HCT116 (cell line): ENCODE data around the gene OR10A4. TPM values are rescaled to one million over a fixed set of nuclear protein-coding genes. Genes with fewer than 3 reads are reported as not detected.

Experiments
- ATAC-seq: fragments of 200-7000 bp; cut with Tn5 transposase; 2 replicates; pipeline ENCODE4 v1.9.1; 2020; ENCODE audit warnings: mild to moderate bottlenecking, moderate library complexity
- BruUV-seq: library from RNA; stranded (reverse); fragments of 400-500 nt; replicated peaks from 2 replicates; lab custom pipeline; 2021; lab: Mats Ljungman, UMichigan
- CTCF ChIA-PET: fragments of 300-600 bp; sonication (Branson Sonifier 250); formaldehyde crosslinking; loops from one replicate; lab custom pipeline; 2021; ENCODE audit warnings: antibody characterized with exemption; lab: Charles Lee
- POLR2A ChIA-PET: fragments of 300-600, 350-600 bp; sonication (Branson Sonifier 250); formaldehyde crosslinking; loops from one replicate; lab custom pipeline; 2021; ENCODE audit warnings: antibody characterized with exemption; lab: Charles Lee
- RAD21 ChIA-PET, 2 experiments: fragments of 300-600 bp; sonication (Branson Sonifier 250); formaldehyde crosslinking; loops; one replicate each; lab custom pipeline; 2023; ENCODE audit warnings: low total read pairs in 2 of 2; ENCODE audit not compliant: uncharacterized antibody in 2 of 2, unreplicated experiment in 2 of 2, low non-redundant PET in 1 of 2; lab: Charles Lee
- DNase-seq: peaks from one replicate; pipeline ENCODE4 v3.0.0-alpha.2; 2010; ENCODE audit warnings: low read depth, low spot score
- H2AFZ ChIP-seq: fragments of 200-600 bp; shearing (Covaris generic), sonication (generic); 2 replicates; pipeline ENCODE4 v1.6.1; 2017; ENCODE audit warnings: low read depth, mixed run types, mixed read lengths, antibody characterized with exemption, low read length; ENCODE audit not compliant: poor library complexity, severe bottlenecking
- H3K27ac ChIP-seq: 2 replicates; pipeline ENCODE4 v1.5.1; 2012; ENCODE audit warnings: low read depth, low read length
- H3K27me3 ChIP-seq: fragments of 200-600 bp; sonication (generic); 2 replicates; pipeline ENCODE4 v1.6.1; 2016; ENCODE audit warnings: mixed run types, low read length, mixed read lengths; ENCODE audit not compliant: insufficient read depth
- H3K36me3 ChIP-seq, 2 experiments: fragments of 200-500 bp in 1 of 2; fragments of 200-600 bp in 1 of 2; sonication (Bioruptor generic) in 1 of 2; sonication (generic) in 1 of 2; 2 replicates each; pipeline versions ENCODE4 v1.5.1 to v1.6.1; 2014 to 2016; ENCODE audit warnings: low read length in 2 of 2, inconsistent platforms in 1 of 2, mixed read lengths in 1 of 2, mixed run types in 1 of 2; ENCODE audit not compliant: insufficient read depth in 2 of 2, control insufficient read depth in 1 of 2
- H3K4me1 ChIP-seq, 2 experiments: fragments of 200-600 bp in 1 of 2; sonication (generic) in 1 of 2; 2 replicates each; pipeline versions ENCODE4 v1.5.1 to v1.6.1; 2012 to 2017; ENCODE audit warnings: low read length in 2 of 2, inconsistent platforms in 1 of 2, mild to moderate bottlenecking in 1 of 2, mixed read lengths in 1 of 2, mixed run types in 1 of 2, moderate library complexity in 1 of 2; ENCODE audit not compliant: insufficient read depth in 2 of 2, control insufficient read depth in 1 of 2
- H3K4me2 ChIP-seq: fragments of 200-600 bp; sonication (generic); 2 replicates; pipeline ENCODE4 v1.6.1; 2017; ENCODE audit warnings: mixed run types, low read length, mixed read lengths
- H3K4me3 ChIP-seq, 2 experiments: fragments of 200-600 bp in 1 of 2; sonication (generic) in 1 of 2; replicated peaks in 1 of 2; 2 replicates each; pipeline ENCODE4 v1.5.1; 2011 to 2016; ENCODE audit warnings: low read length in 2 of 2, control low read depth in 1 of 2, low read depth in 1 of 2, mild to moderate bottlenecking in 1 of 2, mixed read lengths in 1 of 2, mixed run types in 1 of 2
- H3K79me2 ChIP-seq: fragments of 200-600 bp; sonication (generic); 2 replicates; pipeline ENCODE4 v1.6.1; 2017; ENCODE audit warnings: mild to moderate bottlenecking, mixed run types, low read length, moderate library complexity, mixed read lengths; ENCODE audit not compliant: insufficient read depth
- H3K9ac ChIP-seq: fragments of 200-600 bp; sonication (generic); 2 replicates; pipeline ENCODE4 v1.6.1; 2016; ENCODE audit warnings: low read length, mixed read lengths
- H3K9me2 ChIP-seq: fragments of 200-600 bp; sonication (generic), shearing (Covaris generic); 2 replicates; pipeline ENCODE4 v1.6.1; 2017; ENCODE audit warnings: mixed run types, mild to moderate bottlenecking, moderate library complexity; ENCODE audit not compliant: insufficient read depth
- H3K9me3 ChIP-seq, 2 experiments: fragments of 200-500 bp in 1 of 2; fragments of 200-600 bp in 1 of 2; sonication (Bioruptor generic) in 1 of 2; sonication (generic) in 1 of 2; 2 replicates each; pipeline ENCODE4 v1.6.1; 2014 to 2017; ENCODE audit warnings: low read length in 2 of 2, mixed read lengths in 2 of 2, inconsistent platforms in 1 of 2, low read depth in 1 of 2, mild to moderate bottlenecking in 1 of 2, mixed run types in 1 of 2, moderate library complexity in 1 of 2; ENCODE audit not compliant: control insufficient read depth in 1 of 2, insufficient read depth in 1 of 2
- H4K20me1 ChIP-seq: fragments of 200-600 bp; sonication (generic), shearing (Covaris generic); 2 replicates; pipeline ENCODE4 v1.6.1; 2017; ENCODE audit warnings: mixed run types, mild to moderate bottlenecking, moderate library complexity; ENCODE audit not compliant: insufficient read depth
- CBX3 ChIP-seq: IDR thresholded peaks from 2 replicates; pipeline ENCODE4 v1.6.1; 2012; ENCODE audit warnings: low read depth
- CEBPB ChIP-seq: IDR thresholded peaks from 2 replicates; pipeline ENCODE4 v1.6.1; 2012; ENCODE audit warnings: low read depth
- EGR1 ChIP-seq: IDR thresholded peaks from 2 replicates; pipeline ENCODE4 v1.6.1; 2012; ENCODE audit warnings: low read depth
- EZH2phosphoT487 ChIP-seq: fragments of 200-600 bp; IDR thresholded peaks from 2 replicates; pipeline ENCODE4 v1.6.1; 2018; ENCODE audit warnings: antibody characterized with exemption, borderline replicate concordance
- POLR2AphosphoS5 ChIP-seq: IDR thresholded peaks from 2 replicates; pipeline ENCODE4 v1.6.1; 2011; ENCODE audit warnings: mild to moderate bottlenecking, low read depth, low read length, moderate library complexity
- RAD21 ChIP-seq: IDR thresholded peaks from 2 replicates; pipeline ENCODE4 v1.6.1; 2012; ENCODE audit warnings: low read depth, mild to moderate bottlenecking
- SP1 ChIP-seq: IDR thresholded peaks from 2 replicates; pipeline ENCODE4 v1.6.1; 2012; ENCODE audit warnings: low read depth
- YY1 ChIP-seq: IDR thresholded peaks from 2 replicates; pipeline ENCODE4 v1.6.1; 2011; ENCODE audit warnings: low read length, low read depth, moderate library complexity, mild to moderate bottlenecking; ENCODE audit not compliant: insufficient replicate concordance; ENCODE audit errors: extremely low read depth
- ZFX ChIP-seq: fragments of 450-650 bp; IDR thresholded peaks from 2 replicates; pipeline ENCODE4 v1.6.1; 2017
- intact Hi-C: fragments of 100-400 bp; cut with micrococcal nuclease; formaldehyde crosslinking; loops from 2 replicates; pipeline ENCODE4 v1.10.0; 2022
- total RNA-seq: library from RNA; stranded (reverse); gene quantifications from one replicate; pipeline ENCODE4 v1.2.1, GENCODE V29; 2021; ENCODE audit not compliant: unreplicated experiment
- TF ChIP-seq, protein P1 (sequence below): IDR thresholded peaks from 2 replicates; pipeline ENCODE4 v1.6.1; 2012
- TF ChIP-seq, protein P2 (sequence below): IDR thresholded peaks from 2 replicates; pipeline ENCODE4 v1.6.1; 2012

Gene OR10A4
- total RNA-seq, 1 experiment from 2014 or later = not detected

DNA sequence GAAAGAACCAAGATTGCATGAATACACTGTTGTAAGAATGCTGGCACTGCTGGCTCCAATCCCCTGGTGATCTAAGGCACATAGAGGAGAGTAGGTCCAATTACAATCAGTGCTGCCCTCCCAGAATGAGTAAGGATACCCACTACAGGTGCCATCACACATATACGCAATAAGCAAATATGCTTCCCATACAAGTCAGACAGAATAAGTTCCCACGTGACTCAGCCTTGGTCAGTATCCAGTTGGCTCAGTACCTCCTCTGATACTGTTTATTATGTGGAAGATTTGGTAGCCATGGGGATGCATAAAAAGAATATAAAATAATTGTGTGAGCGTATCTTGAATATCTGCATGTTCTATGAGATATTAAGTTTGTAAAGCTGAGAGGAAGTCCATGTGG, 35.5 kb downstream of the OR10A4 start (continued):
- TF ChIP-seq EZH2phosphoT487 (no peak), SP1 (no peak)
- TF ChIP-seq, protein P1, sequence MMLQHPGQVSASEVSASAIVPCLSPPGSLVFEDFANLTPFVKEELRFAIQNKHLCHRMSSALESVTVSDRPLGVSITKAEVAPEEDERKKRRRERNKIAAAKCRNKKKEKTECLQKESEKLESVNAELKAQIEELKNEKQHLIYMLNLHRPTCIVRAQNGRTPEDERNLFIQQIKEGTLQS = no peak
- TF ChIP-seq, protein P2, sequence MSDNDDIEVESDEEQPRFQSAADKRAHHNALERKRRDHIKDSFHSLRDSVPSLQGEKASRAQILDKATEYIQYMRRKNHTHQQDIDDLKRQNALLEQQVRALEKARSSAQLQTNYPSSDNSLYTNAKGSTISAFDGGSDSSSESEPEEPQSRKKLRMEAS = no peak

DNA sequence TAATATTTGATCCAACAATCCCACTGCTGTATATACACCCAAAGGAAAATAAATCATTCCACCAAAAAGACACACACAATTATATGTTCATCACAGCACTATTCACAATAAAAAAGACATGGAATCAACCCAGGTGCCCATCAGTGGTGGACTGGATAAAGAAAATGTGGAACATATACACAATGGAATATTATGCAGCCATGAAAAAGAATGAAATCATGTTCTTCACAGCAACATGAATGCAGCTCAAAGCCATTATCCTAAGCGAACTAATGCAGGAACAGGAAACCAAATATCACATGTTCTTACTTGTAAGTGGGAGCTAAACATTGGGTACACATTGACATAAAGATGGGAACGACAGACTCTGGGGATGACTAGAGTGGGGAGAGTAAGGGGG, 43.3 kb downstream of the OR10A4 start:
- no peaks in the 10 kb centered on the region for H3K36me3 ChIP-seq
- DNase-seq = no peak
- intact Hi-C loops = no loop called here
- ChIA-PET POLR2A (no interaction called here), RAD21 (no interaction called here), CTCF (interaction anchor here (0.7 kb wide), 1 partner anchor 10 kb away, joined by 3 read pairs; no protein-coding TSS in a partner anchor)
- no peaks in the 10 kb centered on the region; the same call in 1 of the 2 replicates for H3K27me3 ChIP-seq
- no TSS peak for BruUV-seq
- H4K20me1 ChIP-seq = no peaks in the 10 kb centered on the region
- H3K4me3 ChIP-seq = no peak overlapping the region
- no peak overlapping the region for H3K9ac ChIP-seq
- H3K4me1 ChIP-seq = no peaks in the 10 kb centered on the region
- H3K9me2 ChIP-seq = no peaks in the 10 kb centered on the region
- ATAC-seq = no peak
- no peak overlapping the region for H3K27ac ChIP-seq
- H2AFZ ChIP-seq = no peak overlapping the region
- no peaks in the 10 kb centered on the region for H3K79me2 ChIP-seq
- TF ChIP-seq POLR2AphosphoS5 (no peak), CEBPB (no peak), YY1 (no peak), CBX3 (no peak), EGR1 (no peak), ZFX (no peak), RAD21 (no peak)
- TF ChIP-seq, protein P2 = no peak
- H3K9me3 ChIP-seq = no peaks in the 10 kb centered on the region
- H3K4me2 ChIP-seq = no peak overlapping the region
